GM23248 (cell line): ENCODE results near the gene PDCD10. TPM values are rescaled to one million over a fixed set of nuclear protein-coding genes. Genes with fewer than 3 reads are reported as not detected.

Experiments used
- DNase-seq: peaks from one replicate; pipeline ENCODE4 v3.0.0-alpha.2; 2015
- H2AFZ ChIP-seq: fragments of 200-600 bp; sonication (generic); 2 replicates; pipeline ENCODE4 v1.6.1; 2016; ENCODE audit warnings: antibody characterized with exemption
- H3F3A ChIP-seq: fragments of 200-600 bp; sonication (generic); 2 replicates; pipeline ENCODE4 v1.6.1; 2016; ENCODE audit warnings: mild to moderate bottlenecking, antibody characterized with exemption, mixed run types; ENCODE audit not compliant: insufficient read depth
- H3K27ac ChIP-seq: fragments of 200-600 bp; sonication (generic); 2 replicates; pipeline ENCODE4 v1.5.1; 2016; ENCODE audit warnings: mild to moderate bottlenecking
- H3K27me3 ChIP-seq: fragments of 200-600 bp; sonication (generic); replicated peaks from 2 replicates; pipeline ENCODE4 v1.6.1; 2016; ENCODE audit warnings: mild to moderate bottlenecking; ENCODE audit not compliant: insufficient read depth
- H3K36me3 ChIP-seq: fragments of 200-600 bp; sonication (generic); 2 replicates; pipeline ENCODE4 v1.6.1; 2016; ENCODE audit warnings: low read depth, mild to moderate bottlenecking
- H3K4me1 ChIP-seq: fragments of 200-600 bp; sonication (generic); 2 replicates; pipeline ENCODE4 v1.6.1; 2016; ENCODE audit warnings: mild to moderate bottlenecking; ENCODE audit not compliant: insufficient read depth
- H3K4me2 ChIP-seq: fragments of 200-600 bp; sonication (generic); one replicate; pipeline ENCODE4 v1.6.1; 2016; ENCODE audit warnings: mild to moderate bottlenecking; ENCODE audit not compliant: unreplicated experiment
- H3K4me3 ChIP-seq: fragments of 200-600 bp; sonication (generic); 2 replicates; pipeline ENCODE4 v1.5.1; 2016; ENCODE audit warnings: mild to moderate bottlenecking
- H3K79me2 ChIP-seq: fragments of 200-600 bp; sonication (generic); 2 replicates; pipeline ENCODE4 v1.6.1; 2016; ENCODE audit warnings: mild to moderate bottlenecking; ENCODE audit not compliant: insufficient read depth
- H3K9ac ChIP-seq: fragments of 200-600 bp; sonication (generic); 2 replicates; pipeline ENCODE4 v1.6.1; 2016; ENCODE audit warnings: mild to moderate bottlenecking
- H3K9me2 ChIP-seq: fragments of 200-600 bp; sonication (generic); 2 replicates; pipeline ENCODE4 v1.6.1; 2016; ENCODE audit warnings: mixed run types, mild to moderate bottlenecking, moderate library complexity; ENCODE audit not compliant: insufficient read depth
- H3K9me3 ChIP-seq: fragments of 200-600 bp; sonication (generic); one replicate; pipeline ENCODE4 v1.6.1; 2017; ENCODE audit warnings: low read depth
- H4K20me1 ChIP-seq: fragments of 200-600 bp; sonication (generic); 2 replicates; pipeline ENCODE4 v1.6.0; 2016; ENCODE audit not compliant: insufficient read depth
- EZH2 ChIP-seq: fragments of 200-600 bp; sonication (generic); IDR thresholded peaks from 2 replicates; pipeline ENCODE4 v1.6.1; 2018; ENCODE audit warnings: antibody characterized with exemption, mild to moderate bottlenecking; ENCODE audit not compliant: insufficient read depth, poor library complexity, severe bottlenecking
- EZH2phosphoT487 ChIP-seq: fragments of 200-600 bp; sonication (generic); IDR thresholded peaks from 2 replicates; pipeline ENCODE4 v1.6.1; 2018; ENCODE audit warnings: antibody characterized with exemption, moderate library complexity, mild to moderate bottlenecking, low read depth; ENCODE audit not compliant: insufficient read depth
- WGBS, 2 experiments: methylation state at CpG; one replicate each; pipeline ENCODE4 v1.1.6; 2015 to 2017; ENCODE audit warnings: low lambda C conversion rate in 2 of 2, low coverage in 1 of 2; ENCODE audit errors: missing lambda C conversion rate in 2 of 2; 5-methylcytosine and 5-hydroxymethylcytosine counted together
- in situ Hi-C: fragments of 300-500 bp; cut with MboI; formaldehyde crosslinking; loops from 2 replicates; pipeline ENCODE4 v1.15.0; 2020
- polyA plus RNA-seq: library from polyadenylated mRNA; unstranded; fragments of >200 nt; fragmentation: Nextera tagmentation; extraction: Ambion mirVana; gene quantifications from 2 replicates; pipeline ENCODE4 v1.2.1, GENCODE V29; 2016
- total RNA-seq: library from RNA; depleted of rRNA; stranded (reverse); fragments of >200 nt; shearing (Covaris generic); gene quantifications from 2 replicates; pipeline ENCODE4 v1.2.3, GENCODE V29; 2014

PDCD10 gene
- total and polyA plus RNA-seq, 2 experiments from 2014 or later = 61.7 to 71.6 TPM

DNA sequence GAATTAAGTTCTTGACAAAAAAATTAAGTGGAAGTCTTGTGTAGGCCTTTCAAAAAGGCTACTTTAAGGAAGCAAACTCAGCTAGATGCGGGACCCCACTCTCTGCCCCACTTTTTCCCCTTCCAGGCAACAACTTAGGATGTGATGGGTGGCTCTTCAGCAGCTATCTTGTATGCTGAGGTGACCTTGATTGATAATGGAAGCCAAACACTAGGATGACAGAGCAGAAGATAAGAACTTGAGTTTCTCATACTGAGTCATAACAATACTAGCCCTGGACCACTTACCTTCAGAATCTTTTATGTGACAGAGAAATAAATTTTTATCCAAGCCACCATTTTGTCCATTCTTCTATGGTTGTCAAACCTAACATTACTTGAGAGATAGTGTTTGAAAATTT is 16.1 kb downstream of the PDCD10 start:
- Histone ChIP-seq H3K4me1 (no peaks in the 10 kb centered on the region), H3K9me2 (no peaks in the 10 kb centered on the region), H3K36me3 (peaks cover 27% of the 10 kb centered on the region; the same call in 1 of the 2 replicates), H2AFZ (no peak overlapping the region), H3K79me2 (peaks cover 98% of the 10 kb centered on the region), H3K27ac (no peak overlapping the region), H4K20me1 (peaks cover 22% of the 10 kb centered on the region), H3F3A (no peaks in the 10 kb centered on the region), H3K4me2 (no peak overlapping the region), H3K4me3 (no peak overlapping the region), H3K9ac (no peak overlapping the region), H3K9me3 (no peaks in the 10 kb centered on the region), H3K27me3 (no peaks in the 10 kb centered on the region)
- TF ChIP-seq EZH2phosphoT487 (no peak), EZH2 (no peak)
- WGBS, 2 experiments = 89 to 100% methylated on average over 1 of the region's 1 CpG
- no peak for DNase-seq
- in situ Hi-C loops = no loop called here

DNA sequence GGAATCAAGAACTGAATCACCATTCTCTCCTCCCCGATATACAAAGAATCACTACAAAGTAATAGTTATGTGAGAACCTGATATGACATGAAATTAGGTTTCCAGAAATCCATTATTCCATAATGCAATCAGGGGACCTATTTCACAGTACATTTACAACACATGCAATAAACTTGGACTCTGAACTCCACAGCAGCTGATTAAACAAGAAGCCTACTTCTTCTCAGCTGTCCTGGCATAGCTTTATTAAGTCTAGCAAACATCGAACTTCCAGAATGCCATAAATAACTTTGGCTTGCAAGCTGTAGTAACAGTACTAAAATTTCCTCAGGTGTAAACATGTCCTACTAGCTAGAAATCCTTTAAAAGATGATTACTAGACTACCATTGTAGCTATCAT is 17.8 kb downstream of the PDCD10 start:
- WGBS, 2 experiments = 75 to 77% methylated on average over 2 of the region's 2 CpGs
- no peaks in the 10 kb centered on the region for H3K9me2 ChIP-seq
- no peaks in the 10 kb centered on the region for H3K27me3 ChIP-seq
- TF ChIP-seq EZH2phosphoT487 = no peak
- TF ChIP-seq EZH2 = no peak
- no peaks in the 10 kb centered on the region for H3K9me3 ChIP-seq
- H3K27ac ChIP-seq = no peak overlapping the region
- no peak overlapping the region for H2AFZ ChIP-seq
- in situ Hi-C loops = no loop called here
- peaks cover 98% of the 10 kb centered on the region for H3K79me2 ChIP-seq
- H3K4me1 ChIP-seq = no peaks in the 10 kb centered on the region
- H3K4me2 ChIP-seq = no peak overlapping the region
- H3F3A ChIP-seq = no peaks in the 10 kb centered on the region
- peaks cover 31% of the 10 kb centered on the region for H4K20me1 ChIP-seq
- H3K4me3 ChIP-seq = no peak overlapping the region
- H3K9ac ChIP-seq = no peak overlapping the region
- DNase-seq = no peak
- H3K36me3 ChIP-seq = peaks cover 27% of the 10 kb centered on the region; the same call in 1 of the 2 replicates

- Histone ChIP-seq H3K4me2 (no peak overlapping the region), H3K79me2 (peaks cover 98% of the 10 kb centered on the region), H3K9me2 (no peaks in the 10 kb centered on the region), H3F3A (no peaks in the 10 kb centered on the region), H3K9me3 (no peaks in the 10 kb centered on the region), H3K27me3 (no peaks in the 10 kb centered on the region), H3K36me3 (peaks cover 26% of the 10 kb centered on the region; the same call in 1 of the 2 replicates), H4K20me1 (peaks cover 21% of the 10 kb centered on the region), H3K9ac (no peak overlapping the region), H2AFZ (no peak overlapping the region), H3K27ac (no peak overlapping the region), H3K4me3 (no peak overlapping the region), H3K4me1 (no peaks in the 10 kb centered on the region)
- TF ChIP-seq EZH2phosphoT487 = no peak
- no peak for TF ChIP-seq EZH2
- WGBS, 2 experiments = 94 to 97% methylated on average over 1 of the region's 1 CpG
- in situ Hi-C loops = no loop called here
- DNase-seq = no peak
Measured at GRCh38 chr3:167714871-167715270, 19.8 kb downstream of the PDCD10 start.

- peaks cover 17% of the 10 kb centered on the region for H4K20me1 ChIP-seq
Measured at GRCh38 chr3:167712445-167712844, 22.2 kb downstream of the PDCD10 start.

DNA sequence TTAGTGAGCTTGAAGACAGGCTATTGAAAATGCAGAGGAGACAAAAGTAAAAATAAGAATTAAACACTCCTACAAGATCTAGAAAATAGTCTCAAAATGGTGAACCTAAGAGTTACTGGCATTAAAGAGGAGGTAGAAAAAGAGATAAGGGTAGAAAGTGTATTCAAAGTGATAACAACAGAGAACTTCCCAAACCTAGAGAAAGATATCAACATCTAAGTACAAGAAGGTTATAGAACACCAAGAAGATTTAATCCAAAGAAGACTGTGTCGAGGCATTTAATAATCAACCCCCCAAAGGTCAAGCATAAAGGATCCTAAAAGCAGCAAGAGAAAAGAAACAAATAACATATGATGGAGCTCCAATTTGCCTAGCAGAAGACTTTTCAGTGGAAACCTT is 23.3 kb downstream of the PDCD10 start:
- H3K9me2 ChIP-seq = no peaks in the 10 kb centered on the region
- TF ChIP-seq EZH2phosphoT487 = no peak
- TF ChIP-seq EZH2 = no peak
- peaks cover 17% of the 10 kb centered on the region for H4K20me1 ChIP-seq

More at GRCh38 chr3:167712445-167712844, 22.2 kb downstream of the PDCD10 start:
- Histone ChIP-seq H3K4me3 (no peak overlapping the region), H3K36me3 (peaks cover 4% of the 10 kb centered on the region; the same call in 1 of the 2 replicates), H3K27ac (no peak overlapping the region), H3K79me2 (peaks cover 98% of the 10 kb centered on the region), H3F3A (no peaks in the 10 kb centered on the region), H3K9ac (no peak overlapping the region), H3K9me2 (no peaks in the 10 kb centered on the region), H2AFZ (no peak overlapping the region), H3K4me2 (no peak overlapping the region), H3K9me3 (no peaks in the 10 kb centered on the region), H3K27me3 (no peaks in the 10 kb centered on the region), H3K4me1 (no peaks in the 10 kb centered on the region)
- no peak for DNase-seq
- TF ChIP-seq EZH2 (no peak), EZH2phosphoT487 (no peak)
- in situ Hi-C loops = no loop called here
- 96 to 99% methylated on average over 3 of the region's 3 CpGs for WGBS, 2 experiments

More for the DNA sequence above, 23.3 kb downstream of the PDCD10 start:
- no peaks in the 10 kb centered on the region for H3F3A ChIP-seq
- in situ Hi-C loops = no loop called here
- H3K36me3 ChIP-seq = no peaks in the 10 kb centered on the region; the same call in 1 of the 2 replicates
- no peak for DNase-seq
- H3K27me3 ChIP-seq = no peaks in the 10 kb centered on the region
- H3K4me2 ChIP-seq = no peak overlapping the region
- no peak overlapping the region for H3K4me3 ChIP-seq
- H3K9me3 ChIP-seq = no peaks in the 10 kb centered on the region
- no peaks in the 10 kb centered on the region for H3K4me1 ChIP-seq
- peaks cover 98% of the 10 kb centered on the region for H3K79me2 ChIP-seq
- H2AFZ ChIP-seq = no peak overlapping the region
- H3K27ac ChIP-seq = no peak overlapping the region
- H3K9ac ChIP-seq = no peak overlapping the region
- WGBS, 2 experiments = 95 to 100% methylated on average over 1 of the region's 1 CpG
